Dedifferentiated amniotic fluid mesenchymal stem cell (primary cell): Measurements from ENCODE around the gene ETV6.
A peak's percentile ranks its signal among the peaks of the same experiment; 100 is the strongest.
"Not testable (repeated sequence)": the region's sequence is repeated elsewhere in the genome, so short reads cannot be mapped to it uniquely, and the experiment has no call there.

Experiments used
- DNase-seq: peaks from one replicate; pipeline ENCODE4 v3.0.0-alpha.2; 2016; ENCODE audit errors: extremely low spot score

The ETV6 gene

GRCh38 chr12:11884706-11885105 is 235.2 kb downstream of the ETV6 start:
- DNase-seq: no peak

- peak; percentile 49 for DNase-seq
These were observed 236.0 kb downstream of the ETV6 start for GRCh38 chr12:11885261-11886038.

- DNase-seq: no peak
These were observed 236.9 kb downstream of the ETV6 start for GRCh38 chr12:11886339-11886738.

GRCh38 chr12:11888029-11888428 is 238.6 kb downstream of the ETV6 start:
- no peak for DNase-seq

GRCh38 chr12:11891346-11891745 is 241.9 kb downstream of the ETV6 start:
- DNase-seq: no peak

- DNase-seq: no peak
These were observed 242.4 kb downstream of the ETV6 start for GRCh38 chr12:11891754-11892386.

GRCh38 chr12:11893998-11894397 is 244.5 kb downstream of the ETV6 start:
- DNase-seq: no peak

- no peak for DNase-seq
These were observed 245.4 kb downstream of the ETV6 start for GRCh38 chr12:11894890-11895289.

- no peak for DNase-seq
These were observed 246.1 kb downstream of the ETV6 start for GRCh38 chr12:11895421-11896078.

- DNase-seq: no peak
These were observed 247.0 kb downstream of the ETV6 start for GRCh38 chr12:11896417-11896929.

GRCh38 chr12:11897923-11898322 is 248.4 kb downstream of the ETV6 start:
- no peak for DNase-seq

- DNase-seq: no peak
These were observed 252.4 kb downstream of the ETV6 start for GRCh38 chr12:11901701-11902524.

GRCh38 chr12:11902525-11902875 is 253.0 kb downstream of the ETV6 start:
- no peak for DNase-seq

- DNase-seq: no peak
These were observed 254.7 kb downstream of the ETV6 start for GRCh38 chr12:11904124-11904523.

- DNase-seq: no peak
These were observed 256.1 kb downstream of the ETV6 start for GRCh38 chr12:11905534-11905933.

- DNase-seq: peak; percentile 64
These were observed 256.9 kb downstream of the ETV6 start for GRCh38 chr12:11906286-11906935.

GRCh38 chr12:11907625-11908024 is 258.2 kb downstream of the ETV6 start:
- DNase-seq: no peak

GRCh38 chr12:11909406-11909805 is 259.9 kb downstream of the ETV6 start:
- not testable (repeated sequence) for DNase-seq

- DNase-seq: no peak
These were observed 266.6 kb downstream of the ETV6 start for GRCh38 chr12:11916113-11916512.

- no peak for DNase-seq
These were observed 267.3 kb downstream of the ETV6 start for GRCh38 chr12:11916771-11917170.

- DNase-seq: no peak
These were observed 268.0 kb downstream of the ETV6 start for GRCh38 chr12:11917501-11917900.
